ENCODE data around the gene PARP8. TPM values are rescaled to one million over a fixed set of nuclear protein-coding genes. Genes with fewer than 3 reads are reported as not detected.

PARP8 gene
- total RNA-seq, 4 donors from 2014 or later: 3.6 to 26.0 (median 6.1) TPM

GRCh38 chr5:50704730-50705129, 38.3 kb downstream of the PARP8 start:
- no peak overlapping the region for H3K4me3 ChIP-seq
- H3K27ac ChIP-seq: no peak overlapping the region
- intact Hi-C loops (cut with DNase I; ENCODE audit: low total_unique reads): no loop called here
- no peak for DNase-seq
- H3K4me1 ChIP-seq: peaks cover 0 to 6% (median 0%) of the 10 kb centered on the region in 4 donors
- 70 to 81% methylated on average over 3 of the region's 3 CpGs for WGBS, 2 donors (ENCODE audit: low coverage in 1 of 2)
- no peak for TF ChIP-seq EP300 (IDR thresholded peaks at IDR 0.05; ENCODE audit: low read depth)
- TF ChIP-seq POLR2A (IDR thresholded peaks at IDR 0.05): no peak
- no peak for TF ChIP-seq CTCF (IDR thresholded peaks at IDR 0.05)
- no peak for TF ChIP-seq POLR2AphosphoS5 (IDR thresholded peaks at IDR 0.05)
- H3K36me3 ChIP-seq: no peaks in the 10 kb centered on the region
- in situ Hi-C loops (cut with MboI; ENCODE audit: low pct_ligation_motif_present in 1 of 4, low pct_unique_long_range_greater_than_20kb in 1 of 4, low sequenced_read_pairs in 3 of 4): no loop called here
- no peaks in the 10 kb centered on the region for H3K27me3 ChIP-seq
- no peaks in the 10 kb centered on the region for H3K9me3 ChIP-seq

GRCh38 chr5:50709471-50709870, 43.0 kb downstream of the PARP8 start:
- H3K4me1 ChIP-seq: peaks cover 3 to 33% (median 6%) of the 10 kb centered on the region in 4 donors
- 22 to 58% methylated on average over 1 of the region's 1 CpG for WGBS, 2 donors (ENCODE audit: low coverage in 1 of 2)
- intact Hi-C loops (cut with DNase I; ENCODE audit: low total_unique reads): no loop called here
- TF ChIP-seq POLR2A (IDR thresholded peaks at IDR 0.05) (no peak), POLR2AphosphoS5 (IDR thresholded peaks at IDR 0.05) (no peak), CTCF (IDR thresholded peaks at IDR 0.05) (no peak), EP300 (IDR thresholded peaks at IDR 0.05; ENCODE audit: low read depth) (no peak)
- no peak overlapping the region for H3K4me3 ChIP-seq
- no peak for DNase-seq
- in situ Hi-C loops (cut with MboI; ENCODE audit: low pct_ligation_motif_present in 1 of 4, low pct_unique_long_range_greater_than_20kb in 1 of 4, low sequenced_read_pairs in 3 of 4): no loop called here
- H3K9me3 ChIP-seq: no peaks in the 10 kb centered on the region
- no peak overlapping the region for H3K27ac ChIP-seq
- no peaks in the 10 kb centered on the region for H3K27me3 ChIP-seq
- no peaks in the 10 kb centered on the region for H3K36me3 ChIP-seq

GRCh38 chr5:50710838-50711237, 44.4 kb downstream of the PARP8 start:
- Histone ChIP-seq H3K4me3 (no peak overlapping the region), H3K36me3 (no peaks in the 10 kb centered on the region), H3K9me3 (no peaks in the 10 kb centered on the region), H3K27me3 (no peaks in the 10 kb centered on the region), H3K4me1 (peaks cover 3 to 33% (median 6%) of the 10 kb centered on the region in 4 donors), H3K27ac (peak overlapping the region in 2 of 4 donors; percentile 40 to 52)
- DNase-seq: no peak
- TF ChIP-seq POLR2A (IDR thresholded peaks at IDR 0.05) (no peak), POLR2AphosphoS5 (IDR thresholded peaks at IDR 0.05) (no peak), CTCF (IDR thresholded peaks at IDR 0.05) (no peak), EP300 (IDR thresholded peaks at IDR 0.05; ENCODE audit: low read depth) (no peak)
- in situ Hi-C loops (cut with MboI; ENCODE audit: low pct_ligation_motif_present in 1 of 4, low pct_unique_long_range_greater_than_20kb in 1 of 4, low sequenced_read_pairs in 3 of 4) (no loop called here), intact Hi-C loops (cut with DNase I; ENCODE audit: low total_unique reads) (no loop called here)
- 20 to 40% methylated on average over 1 to 2 of the region's 2 CpGs for WGBS, 2 donors (ENCODE audit: low coverage in 1 of 2)

GRCh38 chr5:50711280-50711679, 44.8 kb downstream of the PARP8 start:
- WGBS, 2 donors (ENCODE audit: low coverage in 1 of 2): 39 to 60% methylated on average over 1 to 2 of the region's 2 CpGs
- Histone ChIP-seq H3K9me3 (no peaks in the 10 kb centered on the region), H3K36me3 (no peaks in the 10 kb centered on the region), H3K4me1 (peaks cover 3 to 33% (median 6%) of the 10 kb centered on the region in 4 donors), H3K4me3 (no peak overlapping the region), H3K27ac (peak overlapping the region in 3 of 4 donors; percentile 32 to 52 (median 40)), H3K27me3 (no peaks in the 10 kb centered on the region)
- no peak for TF ChIP-seq POLR2A (IDR thresholded peaks at IDR 0.05)
- no peak for TF ChIP-seq POLR2AphosphoS5 (IDR thresholded peaks at IDR 0.05)
- no peak for TF ChIP-seq CTCF (IDR thresholded peaks at IDR 0.05)
- TF ChIP-seq EP300 (IDR thresholded peaks at IDR 0.05; ENCODE audit: low read depth): no peak
- intact Hi-C loops (cut with DNase I; ENCODE audit: low total_unique reads): no loop called here
- DNase-seq: peak; percentile 53
- in situ Hi-C loops (cut with MboI; ENCODE audit: low pct_ligation_motif_present in 1 of 4, low pct_unique_long_range_greater_than_20kb in 1 of 4, low sequenced_read_pairs in 3 of 4): no loop called here
